ENCODE data around the gene MBL2.

The MBL2 gene

GRCh38 chr10:52742731-52743130, 29.9 kb downstream of the MBL2 start:
- no peak overlapping the region for H3K27ac ChIP-seq (ENCODE audit: low read depth in 2 of 2, low read length in 2 of 2)
- no peaks in the 10 kb centered on the region for H3K27me3 ChIP-seq (ENCODE audit: control insufficient read depth in 2 of 2, insufficient read depth in 2 of 2, low read length in 2 of 2)
- no peak overlapping the region for H3K4me3 ChIP-seq (ENCODE audit: low read length in 2 of 2)
- H3K4me1 ChIP-seq (ENCODE audit: control insufficient read depth in 2 of 2, insufficient read depth in 2 of 2, low read length in 2 of 2) = no peaks in the 10 kb centered on the region
- no peak overlapping the region for H3K9ac ChIP-seq (ENCODE audit: low read depth in 1 of 2, low read length in 2 of 2)
- no peaks in the 10 kb centered on the region for H3K36me3 ChIP-seq (ENCODE audit: control insufficient read depth in 2 of 2, insufficient read depth in 2 of 2, low read length in 2 of 2)
- no peaks in the 10 kb centered on the region for H3K9me3 ChIP-seq (ENCODE audit: control insufficient read depth in 2 of 2, low read length in 2 of 2)

- H3K27ac ChIP-seq (ENCODE audit: low read depth in 2 of 2, low read length in 2 of 2) = no peak overlapping the region
These were observed 30.7 kb downstream of the MBL2 start for GRCh38 chr10:52741851-52742250.

GRCh38 chr10:52740913-52741675, 31.5 kb downstream of the MBL2 start:
- no peaks in the 10 kb centered on the region for H3K36me3 ChIP-seq (ENCODE audit: control insufficient read depth in 2 of 2, insufficient read depth in 2 of 2, low read length in 2 of 2)
- H3K27me3 ChIP-seq (ENCODE audit: control insufficient read depth in 2 of 2, insufficient read depth in 2 of 2, low read length in 2 of 2) = no peaks in the 10 kb centered on the region
- H3K27ac ChIP-seq (ENCODE audit: low read depth in 2 of 2, low read length in 2 of 2) = no peak overlapping the region

More at GRCh38 chr10:52741851-52742250, 30.7 kb downstream of the MBL2 start:
- Histone ChIP-seq H3K9me3 (ENCODE audit: control insufficient read depth in 2 of 2, low read length in 2 of 2) (no peaks in the 10 kb centered on the region), H3K9ac (ENCODE audit: low read depth in 1 of 2, low read length in 2 of 2) (no peak overlapping the region), H3K4me3 (ENCODE audit: low read length in 2 of 2) (no peak overlapping the region), H3K4me1 (ENCODE audit: control insufficient read depth in 2 of 2, insufficient read depth in 2 of 2, low read length in 2 of 2) (no peaks in the 10 kb centered on the region), H3K36me3 (ENCODE audit: control insufficient read depth in 2 of 2, insufficient read depth in 2 of 2, low read length in 2 of 2) (no peaks in the 10 kb centered on the region), H3K27me3 (ENCODE audit: control insufficient read depth in 2 of 2, insufficient read depth in 2 of 2, low read length in 2 of 2) (no peaks in the 10 kb centered on the region)

GRCh38 chr10:52740155-52740549, 32.4 kb downstream of the MBL2 start:
- Histone ChIP-seq H3K9ac (ENCODE audit: low read depth in 1 of 2, low read length in 2 of 2) (no peak overlapping the region), H3K36me3 (ENCODE audit: control insufficient read depth in 2 of 2, insufficient read depth in 2 of 2, low read length in 2 of 2) (no peaks in the 10 kb centered on the region), H3K27ac (ENCODE audit: low read depth in 2 of 2, low read length in 2 of 2) (no peak overlapping the region), H3K4me3 (ENCODE audit: low read length in 2 of 2) (no peak overlapping the region), H3K9me3 (ENCODE audit: control insufficient read depth in 2 of 2, low read length in 2 of 2) (no peaks in the 10 kb centered on the region), H3K4me1 (ENCODE audit: control insufficient read depth in 2 of 2, insufficient read depth in 2 of 2, low read length in 2 of 2) (no peaks in the 10 kb centered on the region), H3K27me3 (ENCODE audit: control insufficient read depth in 2 of 2, insufficient read depth in 2 of 2, low read length in 2 of 2) (no peaks in the 10 kb centered on the region)

More at GRCh38 chr10:52740913-52741675, 31.5 kb downstream of the MBL2 start:
- no peak overlapping the region for H3K9ac ChIP-seq (ENCODE audit: low read depth in 1 of 2, low read length in 2 of 2)
- no peak overlapping the region for H3K4me3 ChIP-seq (ENCODE audit: low read length in 2 of 2)
- no peaks in the 10 kb centered on the region for H3K9me3 ChIP-seq (ENCODE audit: control insufficient read depth in 2 of 2, low read length in 2 of 2)
- no peaks in the 10 kb centered on the region for H3K4me1 ChIP-seq (ENCODE audit: control insufficient read depth in 2 of 2, insufficient read depth in 2 of 2, low read length in 2 of 2)

GRCh38 chr10:52739380-52740154, 33.0 kb downstream of the MBL2 start:
- no peak overlapping the region for H3K27ac ChIP-seq (ENCODE audit: low read depth in 2 of 2, low read length in 2 of 2)
- no peaks in the 10 kb centered on the region for H3K4me1 ChIP-seq (ENCODE audit: control insufficient read depth in 2 of 2, insufficient read depth in 2 of 2, low read length in 2 of 2)
- H3K9ac ChIP-seq (ENCODE audit: low read depth in 1 of 2, low read length in 2 of 2) = no peak overlapping the region
- H3K27me3 ChIP-seq (ENCODE audit: control insufficient read depth in 2 of 2, insufficient read depth in 2 of 2, low read length in 2 of 2) = no peaks in the 10 kb centered on the region
- H3K4me3 ChIP-seq (ENCODE audit: low read length in 2 of 2) = no peak overlapping the region
- H3K36me3 ChIP-seq (ENCODE audit: control insufficient read depth in 2 of 2, insufficient read depth in 2 of 2, low read length in 2 of 2) = no peaks in the 10 kb centered on the region
- no peaks in the 10 kb centered on the region for H3K9me3 ChIP-seq (ENCODE audit: control insufficient read depth in 2 of 2, low read length in 2 of 2)

- Histone ChIP-seq H3K4me1 (ENCODE audit: control insufficient read depth in 2 of 2, insufficient read depth in 2 of 2, low read length in 2 of 2) (no peaks in the 10 kb centered on the region), H3K9me3 (ENCODE audit: control insufficient read depth in 2 of 2, low read length in 2 of 2) (no peaks in the 10 kb centered on the region), H3K27ac (ENCODE audit: low read depth in 2 of 2, low read length in 2 of 2) (no peak overlapping the region), H3K27me3 (ENCODE audit: control insufficient read depth in 2 of 2, insufficient read depth in 2 of 2, low read length in 2 of 2) (no peaks in the 10 kb centered on the region), H3K9ac (ENCODE audit: low read depth in 1 of 2, low read length in 2 of 2) (no peak overlapping the region), H3K4me3 (ENCODE audit: low read length in 2 of 2) (no peak overlapping the region), H3K36me3 (ENCODE audit: control insufficient read depth in 2 of 2, insufficient read depth in 2 of 2, low read length in 2 of 2) (no peaks in the 10 kb centered on the region)
These were observed 33.6 kb downstream of the MBL2 start for GRCh38 chr10:52738951-52739350.

- Histone ChIP-seq H3K27ac (ENCODE audit: low read depth in 2 of 2, low read length in 2 of 2) (no peak overlapping the region), H3K9me3 (ENCODE audit: control insufficient read depth in 2 of 2, low read length in 2 of 2) (no peaks in the 10 kb centered on the region), H3K27me3 (ENCODE audit: control insufficient read depth in 2 of 2, insufficient read depth in 2 of 2, low read length in 2 of 2) (no peaks in the 10 kb centered on the region), H3K4me3 (ENCODE audit: low read length in 2 of 2) (no peak overlapping the region), H3K4me1 (ENCODE audit: control insufficient read depth in 2 of 2, insufficient read depth in 2 of 2, low read length in 2 of 2) (no peaks in the 10 kb centered on the region), H3K9ac (ENCODE audit: low read depth in 1 of 2, low read length in 2 of 2) (no peak overlapping the region), H3K36me3 (ENCODE audit: control insufficient read depth in 2 of 2, insufficient read depth in 2 of 2, low read length in 2 of 2) (no peaks in the 10 kb centered on the region)
These were observed 43.1 kb downstream of the MBL2 start for GRCh38 chr10:52729271-52730104.

GRCh38 chr10:52720018-52720417, 52.6 kb downstream of the MBL2 start:
- Histone ChIP-seq H3K27me3 (ENCODE audit: control insufficient read depth in 2 of 2, insufficient read depth in 2 of 2, low read length in 2 of 2) (no peaks in the 10 kb centered on the region), H3K36me3 (ENCODE audit: control insufficient read depth in 2 of 2, insufficient read depth in 2 of 2, low read length in 2 of 2) (no peaks in the 10 kb centered on the region), H3K27ac (ENCODE audit: low read depth in 2 of 2, low read length in 2 of 2) (no peak overlapping the region), H3K9ac (ENCODE audit: low read depth in 1 of 2, low read length in 2 of 2) (no peak overlapping the region), H3K4me3 (ENCODE audit: low read length in 2 of 2) (no peak overlapping the region), H3K9me3 (ENCODE audit: control insufficient read depth in 2 of 2, low read length in 2 of 2) (no peaks in the 10 kb centered on the region), H3K4me1 (ENCODE audit: control insufficient read depth in 2 of 2, insufficient read depth in 2 of 2, low read length in 2 of 2) (no peaks in the 10 kb centered on the region)

Measured in mucosa of rectum (tissue), 2 donors.